GM12878 (cell line): Measurements from ENCODE around the gene STAT4. TPM values are rescaled to one million over a fixed set of nuclear protein-coding genes. Genes with fewer than 3 reads are reported as not detected.

Source experiments
- ATAC-seq: fragments of 200-7000 bp; cut with Tn5 transposase; 3 replicates; pipeline ENCODE4 v1.9.1; 2020; ENCODE audit warnings: mild to moderate bottlenecking, moderate library complexity
- BruUV-seq: library from RNA; stranded (reverse); fragments of 400-500 nt; replicated peaks from 2 replicates; lab custom pipeline; 2021; lab: Mats Ljungman, UMichigan
- CTCF ChIA-PET: fragments of 300-600 bp; sonication (Branson Sonifier 250); formaldehyde crosslinking; extraction: SDS; loops from one replicate; lab custom pipeline; 2021; ENCODE audit warnings: inconsistent platforms; lab: Yijun Ruan, JAX
- POLR2A ChIA-PET: fragments of 350-600 bp; formaldehyde crosslinking; extraction: SDS; loops from one replicate; lab custom pipeline; 2021; ENCODE audit warnings: inconsistent platforms; lab: Charles Lee
- RAD21 ChIA-PET: fragments of 300-600 bp; sonication (Branson Sonifier 250); formaldehyde crosslinking; loops from one replicate; lab custom pipeline; 2023; ENCODE audit warnings: antibody characterized with exemption; ENCODE audit not compliant: unreplicated experiment; lab: Charles Lee
- SMC1A ChIA-PET: fragments of 300-600 bp; sonication (Branson Sonifier 250); formaldehyde crosslinking; loops from one replicate; lab custom pipeline; 2023; ENCODE audit not compliant: unreplicated experiment, uncharacterized antibody; lab: Charles Lee
- DNase-seq: peaks from one replicate; pipeline ENCODE4 v3.0.0-alpha.2; 2011; ENCODE audit warnings: low read depth, low spot score
- FAIRE-seq: peaks from 3 replicates; lab custom pipeline; 2011; peaks lifted over from hg19 to GRCh38; lab: Jason Lieb, UNC
- H2AFZ ChIP-seq: 2 replicates; pipeline ENCODE4 v1.6.0; 2011; ENCODE audit warnings: low read depth, low read length, control low read depth; ENCODE audit not compliant: control insufficient read depth
- H3K27ac ChIP-seq: 2 replicates; pipeline ENCODE4 v1.5.1; 2011; ENCODE audit warnings: control low read depth; ENCODE audit not compliant: control insufficient read depth, insufficient read depth
- H3K27me3 ChIP-seq, 2 experiments: replicated peaks in 1 of 2; 2 replicates each; pipeline versions ENCODE4 v1.6.0 to v1.6.1; 2011; ENCODE audit warnings: low read length in 1 of 2; ENCODE audit not compliant: control insufficient read depth in 2 of 2, insufficient read depth in 2 of 2
- H3K36me3 ChIP-seq, 2 experiments: 2 replicates each; pipeline ENCODE4 v1.5.1; 2011; ENCODE audit warnings: low read length in 1 of 2; ENCODE audit not compliant: control insufficient read depth in 2 of 2, insufficient read depth in 2 of 2
- H3K4me1 ChIP-seq: 2 replicates; pipeline ENCODE4 v1.6.1; 2011; ENCODE audit warnings: mild to moderate bottlenecking, low read length, moderate library complexity, mixed read lengths; ENCODE audit not compliant: control insufficient read depth, insufficient read depth
- H3K4me2 ChIP-seq: 2 replicates; pipeline ENCODE4 v1.6.0; 2011; ENCODE audit warnings: control low read depth; ENCODE audit not compliant: control insufficient read depth, insufficient read depth
- H3K4me3 ChIP-seq: fragments of 200-600 bp; sonication (generic); 2 replicates; pipeline ENCODE4 v1.5.1; 2016
- H3K79me2 ChIP-seq: 2 replicates; pipeline ENCODE4 v1.6.0; 2011; ENCODE audit warnings: low read length; ENCODE audit not compliant: control insufficient read depth, insufficient read depth
- H3K9ac ChIP-seq: 2 replicates; pipeline ENCODE4 v1.8.0; 2011; ENCODE audit warnings: low read length, control low read depth, mixed read lengths; ENCODE audit not compliant: control insufficient read depth, insufficient read depth
- H3K9me3 ChIP-seq: replicated peaks from 3 replicates; pipeline ENCODE4 v1.5.1; 2011; ENCODE audit warnings: mild to moderate bottlenecking, low read length; ENCODE audit not compliant: control insufficient read depth, insufficient read depth
- H4K20me1 ChIP-seq: 2 replicates; pipeline ENCODE4 v1.6.0; 2011; ENCODE audit not compliant: control insufficient read depth, insufficient read depth
- BACH1 ChIP-seq: fragments of 450-650 bp; IDR thresholded peaks from 2 replicates; pipeline ENCODE4 v1.6.1; 2017; ENCODE audit warnings: mild to moderate bottlenecking, borderline replicate concordance
- CBFB ChIP-seq: IDR thresholded peaks from 2 replicates; pipeline ENCODE4 v1.6.1; 2016; ENCODE audit warnings: antibody characterized with exemption, low read depth
- CHD4 ChIP-seq: fragments of 200-600 bp; sonication (generic); IDR thresholded peaks from 2 replicates; pipeline ENCODE4 v1.6.1; 2016; ENCODE audit warnings: mild to moderate bottlenecking
- ESRRA ChIP-seq: IDR thresholded peaks from 2 replicates; pipeline ENCODE4 v1.6.1; 2012; ENCODE audit warnings: mild to moderate bottlenecking, low read length, improper control_type of control experiment
- FOS ChIP-seq: IDR thresholded peaks from 3 replicates; pipeline ENCODE4 v1.6.1; 2011; ENCODE audit warnings: borderline replicate concordance; ENCODE audit not compliant: insufficient read length; ENCODE audit errors: extremely low read depth
- IKZF1 ChIP-seq: fragments of 450-650 bp; conservative IDR thresholded peaks from 2 replicates; pipeline ENCODE4 v1.6.1; 2017; ENCODE audit warnings: antibody characterized with exemption, mild to moderate bottlenecking
- IKZF2 ChIP-seq, 2 experiments: fragments of 450-650 bp; IDR thresholded peaks; 2 replicates each; pipeline ENCODE4 v1.6.1; 2017; ENCODE audit warnings: mild to moderate bottlenecking in 2 of 2, moderate library complexity in 2 of 2
- KAT2A ChIP-seq: conservative IDR thresholded peaks from 2 replicates; pipeline ENCODE4 v1.6.1; 2011; ENCODE audit warnings: low read depth, low read length; ENCODE audit not compliant: control insufficient read depth
- MTA2 ChIP-seq: fragments of 450-650 bp; IDR thresholded peaks from 2 replicates; pipeline ENCODE4 v1.6.1; 2016; ENCODE audit warnings: low read depth, mild to moderate bottlenecking, moderate library complexity
- MTA3 ChIP-seq: IDR thresholded peaks from 2 replicates; pipeline ENCODE4 v1.6.1; 2012; ENCODE audit warnings: low read length, inconsistent platforms, borderline replicate concordance
- NR2F1 ChIP-seq: fragments of 450-650 bp; conservative IDR thresholded peaks from 2 replicates; pipeline ENCODE4 v1.6.1; 2017; ENCODE audit warnings: mild to moderate bottlenecking
- POLR2AphosphoS5 ChIP-seq: IDR thresholded peaks from 2 replicates; pipeline ENCODE4 v1.6.1; 2011; ENCODE audit warnings: mild to moderate bottlenecking, low read length, inconsistent platforms
- RUNX3 ChIP-seq: IDR thresholded peaks from 2 replicates; pipeline ENCODE4 v1.6.1; 2012; ENCODE audit warnings: low read length, inconsistent platforms
- TARDBP ChIP-seq: IDR thresholded peaks from 2 replicates; pipeline ENCODE4 v1.6.1; 2016; ENCODE audit warnings: borderline replicate concordance
- YY1 ChIP-seq: IDR thresholded peaks from 2 replicates; pipeline ENCODE4 v1.6.1; 2011; ENCODE audit warnings: low read depth, mild to moderate bottlenecking, low read length
- ZNF207 ChIP-seq: fragments of 450-650 bp; IDR thresholded peaks from 2 replicates; pipeline ENCODE4 v1.6.1; 2014; ENCODE audit warnings: antibody characterized with exemption, mild to moderate bottlenecking, borderline replicate concordance
- WGBS: methylation state at CpG from one replicate; pipeline ENCODE4 v1.1.6; 2016; ENCODE audit warnings: low lambda C conversion rate; ENCODE audit not compliant: insufficient replicate concordance, insufficient coverage; ENCODE audit errors: missing lambda C conversion rate; 5-methylcytosine and 5-hydroxymethylcytosine counted together
- in situ Hi-C: fragments of 300-500 bp; cut with MboI; formaldehyde crosslinking; loops from 9 replicates; pipeline ENCODE4 v1.14.3; 2018; ENCODE audit warnings: mixed read lengths
- intact Hi-C: fragments of 100-400 bp; cut with micrococcal nuclease; formaldehyde crosslinking; loops from one replicate; pipeline ENCODE4 v1.14.2; 2022; ENCODE audit not compliant: unreplicated experiment
- polyA plus RNA-seq, 11 experiments: library from polyadenylated mRNA; depleted of rRNA in 4 of 11; unstranded in 6 of 11; stranded (reverse) in 5 of 11; fragments of >200 nt; fragmentation: Nextera tagmentation in 4 of 11; fragmentation: Illumina TruSeq in 1 of 11; extraction: Ambion mirVana in 4 of 11; extraction: Trizol in 1 of 11; gene quantifications; 1 replicate in 1 of 11; 2 replicates in 10 of 11; pipeline versions ENCODE4 v1.2.1 to v1.2.3, GENCODE V29; 2011 to 2016; ENCODE audit warnings: inconsistent platforms in 2 of 11, missing spikeins in 2 of 11, low read depth in 1 of 11
- total RNA-seq, 4 experiments: library from RNA; depleted of rRNA in 3 of 4; stranded (reverse); fragments of >200 nt in 3 of 4; fragmentation: Illumina TruSeq in 1 of 4; extraction: Trizol in 1 of 4; gene quantifications; 2 replicates each; pipeline versions ENCODE4 v1.2.1 to v1.2.3, GENCODE V29; 2013 to 2021
- TF ChIP-seq, protein P1 (sequence below): fragments of 450-650 bp; IDR thresholded peaks from 2 replicates; pipeline ENCODE4 v1.6.1; 2016; ENCODE audit warnings: mild to moderate bottlenecking
- TF ChIP-seq, protein P2 (sequence below): fragments of 450-650 bp; IDR thresholded peaks from 2 replicates; pipeline ENCODE4 v1.6.1; 2017; ENCODE audit warnings: mild to moderate bottlenecking, moderate library complexity

The STAT4 gene
- total and polyA plus RNA-seq, 10 of the 15 experiments (the other 5 are each of a cell fraction or from before 2014, with no cell fraction given) = 3.1 to 9.3 (median 7.1) TPM

DNA sequence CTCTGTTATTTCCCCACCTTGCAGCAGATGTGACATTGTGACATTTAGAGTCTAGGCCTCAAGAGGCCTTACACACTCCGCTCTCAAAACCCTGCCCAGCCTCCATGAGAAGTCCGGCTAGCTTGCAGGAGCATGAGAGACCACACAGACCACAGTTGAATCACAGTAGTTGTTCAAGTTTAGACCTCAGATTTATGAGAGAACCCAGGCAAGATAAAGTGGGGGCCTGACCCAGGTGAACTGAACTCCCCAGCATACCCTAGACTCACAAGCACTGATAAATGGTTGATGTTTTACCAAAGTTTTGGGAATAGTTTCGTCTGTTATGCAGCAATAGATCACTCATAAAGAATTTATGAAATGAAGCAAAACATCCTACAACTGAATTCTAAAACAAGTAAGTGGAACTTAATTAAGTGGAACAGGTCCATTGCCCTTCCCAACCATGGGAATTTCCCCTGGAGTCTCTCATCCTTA, 132.1 kb downstream of the STAT4 start:
- peak; percentile 66 for TF ChIP-seq CBFB
- TF ChIP-seq TARDBP = no peak
- TF ChIP-seq FOS = no peak
- TF ChIP-seq CHD4 = no peak
- no peak for TF ChIP-seq NR2F1
- no peak for TF ChIP-seq YY1
- TF ChIP-seq BACH1 = no peak
- peak; percentile 41; the same call in 1 of the 2 replicates for TF ChIP-seq POLR2AphosphoS5
- TF ChIP-seq, protein P1, sequence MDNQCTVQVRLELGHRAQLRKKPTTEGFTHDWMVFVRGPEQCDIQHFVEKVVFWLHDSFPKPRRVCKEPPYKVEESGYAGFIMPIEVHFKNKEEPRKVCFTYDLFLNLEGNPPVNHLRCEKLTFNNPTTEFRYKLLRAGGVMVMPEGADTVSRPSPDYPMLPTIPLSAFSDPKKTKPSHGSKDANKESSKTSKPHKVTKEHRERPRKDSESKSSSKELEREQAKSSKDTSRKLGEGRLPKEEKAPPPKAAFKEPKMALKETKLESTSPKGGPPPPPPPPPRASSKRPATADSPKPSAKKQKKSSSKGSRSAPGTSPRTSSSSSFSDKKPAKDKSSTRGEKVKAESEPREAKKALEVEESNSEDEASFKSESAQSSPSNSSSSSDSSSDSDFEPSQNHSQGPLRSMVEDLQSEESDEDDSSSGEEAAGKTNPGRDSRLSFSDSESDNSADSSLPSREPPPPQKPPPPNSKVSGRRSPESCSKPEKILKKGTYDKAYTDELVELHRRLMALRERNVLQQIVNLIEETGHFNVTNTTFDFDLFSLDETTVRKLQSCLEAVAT = peak; percentile 56; the same call in 1 of the 2 replicates
- TF ChIP-seq KAT2A = no peak
- TF ChIP-seq, protein P2, sequence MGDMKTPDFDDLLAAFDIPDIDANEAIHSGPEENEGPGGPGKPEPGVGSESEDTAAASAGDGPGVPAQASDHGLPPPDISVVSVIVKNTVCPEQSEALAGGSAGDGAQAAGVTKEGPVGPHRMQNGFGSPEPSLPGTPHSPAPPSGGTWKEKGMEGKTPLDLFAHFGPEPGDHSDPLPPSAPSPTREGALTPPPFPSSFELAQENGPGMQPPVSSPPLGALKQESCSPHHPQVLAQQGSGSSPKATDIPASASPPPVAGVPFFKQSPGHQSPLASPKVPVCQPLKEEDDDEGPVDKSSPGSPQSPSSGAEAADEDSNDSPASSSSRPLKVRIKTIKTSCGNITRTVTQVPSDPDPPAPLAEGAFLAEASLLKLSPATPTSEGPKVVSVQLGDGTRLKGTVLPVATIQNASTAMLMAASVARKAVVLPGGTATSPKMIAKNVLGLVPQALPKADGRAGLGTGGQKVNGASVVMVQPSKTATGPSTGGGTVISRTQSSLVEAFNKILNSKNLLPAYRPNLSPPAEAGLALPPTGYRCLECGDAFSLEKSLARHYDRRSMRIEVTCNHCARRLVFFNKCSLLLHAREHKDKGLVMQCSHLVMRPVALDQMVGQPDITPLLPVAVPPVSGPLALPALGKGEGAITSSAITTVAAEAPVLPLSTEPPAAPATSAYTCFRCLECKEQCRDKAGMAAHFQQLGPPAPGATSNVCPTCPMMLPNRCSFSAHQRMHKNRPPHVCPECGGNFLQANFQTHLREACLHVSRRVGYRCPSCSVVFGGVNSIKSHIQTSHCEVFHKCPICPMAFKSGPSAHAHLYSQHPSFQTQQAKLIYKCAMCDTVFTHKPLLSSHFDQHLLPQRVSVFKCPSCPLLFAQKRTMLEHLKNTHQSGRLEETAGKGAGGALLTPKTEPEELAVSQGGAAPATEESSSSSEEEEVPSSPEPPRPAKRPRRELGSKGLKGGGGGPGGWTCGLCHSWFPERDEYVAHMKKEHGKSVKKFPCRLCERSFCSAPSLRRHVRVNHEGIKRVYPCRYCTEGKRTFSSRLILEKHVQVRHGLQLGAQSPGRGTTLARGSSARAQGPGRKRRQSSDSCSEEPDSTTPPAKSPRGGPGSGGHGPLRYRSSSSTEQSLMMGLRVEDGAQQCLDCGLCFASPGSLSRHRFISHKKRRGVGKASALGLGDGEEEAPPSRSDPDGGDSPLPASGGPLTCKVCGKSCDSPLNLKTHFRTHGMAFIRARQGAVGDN = peak; percentile 72; the same call in 1 of the 2 replicates
- no peak for TF ChIP-seq ZNF207
- TF ChIP-seq IKZF2 (IDR thresholded peaks at IDR 0.05) = peak; percentile 27 to 29; a peak in 2 of 4 replicates
- peak; percentile 51; the same call in 1 of the 2 replicates for TF ChIP-seq IKZF1
- TF ChIP-seq MTA3 = no peak
- peak; percentile 72; the same call in 1 of the 2 replicates for TF ChIP-seq RUNX3
- TF ChIP-seq ESRRA = no peak
- peak; percentile 21; the same call in 1 of the 2 replicates for TF ChIP-seq MTA2
- H3K27me3 ChIP-seq = no peaks in the 10 kb centered on the region
- peak overlapping the region; percentile 4; the same call in 1 of the 2 replicates for H3K4me3 ChIP-seq
- BruUV-seq = no TSS peak
- H3K27ac ChIP-seq = peak overlapping the region; percentile 100
- RAD21 ChIA-PET = interaction anchor here (1.3 to 3.1 kb wide), 7 partner anchors 10 to 137 kb away, joined by 3 to 18 read pairs (median 10); no protein-coding TSS in a partner anchor
- H3K79me2 ChIP-seq = peaks cover 34% of the 10 kb centered on the region
- H3K9ac ChIP-seq = peak overlapping the region; percentile 35
- POLR2A ChIA-PET = interaction anchor here (1.0 to 3.2 kb wide), 7 partner anchors 13 to 659 kb away, joined by 3 to 28 read pairs (median 3); partner anchors contain the start of gene NABP1
- no peaks in the 10 kb centered on the region for H3K36me3 ChIP-seq
- CTCF ChIA-PET = interaction anchor here (1.0 to 2.2 kb wide), 3 partner anchors 10 to 33 kb away, joined by 3 to 8 read pairs (median 5); no protein-coding TSS in a partner anchor
- SMC1A ChIA-PET = interaction anchor here (0.7 to 2.1 kb wide), 6 partner anchors 31 to 339 kb away, joined by 3 to 12 read pairs (median 4); no protein-coding TSS in a partner anchor
- FAIRE-seq (peak; percentile 13), ATAC-seq (peak; percentile 5), DNase-seq (no peak)
- H3K4me1 ChIP-seq = peaks cover 57% of the 10 kb centered on the region
- intact Hi-C loops (no loop called here), in situ Hi-C loops (no loop called here)
- no peaks in the 10 kb centered on the region; the same call in 2 of the 3 replicates for H3K9me3 ChIP-seq
- H3K4me2 ChIP-seq = peak overlapping the region; percentile 19
- H2AFZ ChIP-seq = peak overlapping the region; percentile 70
- WGBS = 66% methylated on average over 3 of the region's 3 CpGs
- H4K20me1 ChIP-seq = no peaks in the 10 kb centered on the region
